ENCODE measurements around the gene NT5M.

DNA sequence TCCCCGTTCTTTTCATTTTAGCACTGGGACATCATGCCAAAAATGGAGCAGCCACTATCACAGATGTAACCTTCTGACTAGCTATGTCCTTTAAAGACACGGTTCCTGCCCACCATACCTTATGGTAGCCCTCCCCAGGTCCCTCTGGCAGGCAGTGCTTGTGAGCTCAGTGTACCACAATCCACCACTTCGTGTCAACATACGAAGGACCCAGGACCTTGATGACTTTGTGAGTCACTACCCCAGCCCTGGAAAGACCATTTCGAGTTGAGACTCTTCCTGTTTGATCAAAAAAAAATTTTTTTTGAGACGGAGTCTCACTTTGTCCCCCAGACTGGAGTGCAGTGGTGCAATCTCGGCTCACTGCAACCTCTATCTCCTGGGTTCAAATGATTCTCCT is 45.2 kb upstream of the NT5M start:
- TF ChIP-seq, protein P1, sequence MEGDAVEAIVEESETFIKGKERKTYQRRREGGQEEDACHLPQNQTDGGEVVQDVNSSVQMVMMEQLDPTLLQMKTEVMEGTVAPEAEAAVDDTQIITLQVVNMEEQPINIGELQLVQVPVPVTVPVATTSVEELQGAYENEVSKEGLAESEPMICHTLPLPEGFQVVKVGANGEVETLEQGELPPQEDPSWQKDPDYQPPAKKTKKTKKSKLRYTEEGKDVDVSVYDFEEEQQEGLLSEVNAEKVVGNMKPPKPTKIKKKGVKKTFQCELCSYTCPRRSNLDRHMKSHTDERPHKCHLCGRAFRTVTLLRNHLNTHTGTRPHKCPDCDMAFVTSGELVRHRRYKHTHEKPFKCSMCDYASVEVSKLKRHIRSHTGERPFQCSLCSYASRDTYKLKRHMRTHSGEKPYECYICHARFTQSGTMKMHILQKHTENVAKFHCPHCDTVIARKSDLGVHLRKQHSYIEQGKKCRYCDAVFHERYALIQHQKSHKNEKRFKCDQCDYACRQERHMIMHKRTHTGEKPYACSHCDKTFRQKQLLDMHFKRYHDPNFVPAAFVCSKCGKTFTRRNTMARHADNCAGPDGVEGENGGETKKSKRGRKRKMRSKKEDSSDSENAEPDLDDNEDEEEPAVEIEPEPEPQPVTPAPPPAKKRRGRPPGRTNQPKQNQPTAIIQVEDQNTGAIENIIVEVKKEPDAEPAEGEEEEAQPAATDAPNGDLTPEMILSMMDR (IDR thresholded peaks at IDR 0.05; ENCODE audit: insufficient read depth, low read depth, low read length) = no peak
- TF ChIP-seq EZH2 (IDR thresholded peaks at IDR 0.05; ENCODE audit: insufficient read depth, low read length) = no peak

Data from astrocyte (in vitro differentiated cells and primary cell).